Hematopoietic multipotent progenitor cell treated with erythropoietin and hydrocortisone succinate and interleukin-3 and kit ligand, for 15 days (in vitro differentiated cells): ENCODE measurements around the gene SIAE.

Experiments
- DNase-seq: peaks from one replicate; pipeline ENCODE4 v3.0.0-alpha.2; 2015; ENCODE audit warnings: low spot score

The SIAE gene

GRCh38 chr11:124663861-124664260 is 9.7 kb downstream of the SIAE start:
- no peak for DNase-seq

DNA sequence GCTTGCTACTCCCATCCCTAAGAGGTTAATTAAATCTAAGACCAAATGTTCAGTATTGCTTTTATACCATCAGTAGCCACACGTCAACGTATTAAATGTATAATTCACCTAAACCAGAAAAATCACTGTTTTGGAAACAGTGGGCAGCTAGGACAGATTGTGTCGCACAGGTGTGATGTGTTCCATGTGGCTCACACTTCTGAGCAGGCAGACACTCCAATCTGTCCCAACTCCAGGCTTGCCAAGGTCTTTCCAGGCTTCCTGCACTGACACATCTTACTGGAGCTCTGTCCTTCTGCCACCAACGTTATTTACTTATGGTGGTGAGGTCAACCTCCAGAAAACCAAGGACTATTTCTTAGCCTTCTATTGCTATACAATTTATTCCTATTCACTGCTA is 11.4 kb downstream of the SIAE start:
- no peak for DNase-seq

DNA sequence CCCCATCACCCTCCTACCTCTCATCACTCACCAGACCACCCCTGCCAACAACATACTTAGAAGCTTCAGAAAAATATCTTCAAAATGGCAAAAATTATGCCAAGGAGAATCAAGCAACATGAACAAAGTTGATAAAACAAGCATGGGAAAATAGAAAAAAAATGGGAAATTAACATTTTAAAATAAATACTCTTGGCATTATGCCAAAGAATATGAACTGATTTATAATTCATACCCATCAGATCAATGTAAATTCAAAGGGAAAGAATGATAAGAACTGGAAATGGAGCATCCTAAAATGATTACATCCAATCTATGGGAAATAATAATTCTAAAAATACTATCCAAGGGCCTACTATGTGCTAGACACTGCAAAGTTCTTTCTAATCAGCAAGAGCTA is 12.0 kb downstream of the SIAE start:
- DNase-seq: no peak

- DNase-seq: no peak
These were observed 14.6 kb downstream of the SIAE start for GRCh38 chr11:124658986-124659385.

GRCh38 chr11:124658501-124658900 is 15.0 kb downstream of the SIAE start:
- DNase-seq: no peak

GRCh38 chr11:124657904-124658303 is 15.6 kb downstream of the SIAE start:
- no peak for DNase-seq

GRCh38 chr11:124656774-124657630 is 16.5 kb downstream of the SIAE start:
- no peak for DNase-seq

DNA sequence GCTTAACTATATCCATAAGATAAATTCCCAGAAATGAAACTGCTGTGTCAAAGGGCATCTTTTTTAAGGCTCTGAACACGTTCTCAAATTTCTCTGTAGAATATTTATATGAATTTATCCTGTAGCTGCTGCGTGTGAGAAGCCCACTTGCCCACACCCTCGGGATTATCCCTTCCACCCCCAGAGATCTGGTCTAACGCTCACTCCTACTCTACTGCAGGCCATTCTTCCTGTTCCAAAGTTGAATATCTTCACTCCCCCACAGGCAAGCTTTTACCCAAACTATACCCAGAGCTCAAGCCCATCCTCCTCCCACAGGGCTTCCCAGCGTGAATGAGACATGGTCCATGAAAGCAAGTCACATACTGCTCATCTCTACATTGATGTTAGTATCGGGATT is 24.9 kb downstream of the SIAE start:
- no peak for DNase-seq

DNA sequence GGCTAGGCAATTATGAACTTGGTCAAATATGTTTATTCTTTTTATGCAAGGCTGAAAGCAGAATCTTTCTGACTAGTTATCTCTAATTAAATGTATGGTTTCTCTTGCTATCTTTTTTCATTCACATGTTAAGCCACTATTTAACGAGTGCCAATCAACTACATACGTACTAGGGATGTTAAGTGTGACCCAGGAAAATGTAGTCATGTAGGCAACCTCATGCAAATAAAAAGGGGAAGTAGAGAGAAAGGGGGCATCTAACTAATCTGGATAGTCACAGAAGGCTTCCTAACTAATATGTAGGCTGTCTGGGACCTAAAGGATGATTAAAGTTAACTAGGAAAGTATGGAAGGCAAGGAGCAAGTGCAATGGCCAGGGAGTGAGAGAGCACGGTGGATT is 27.4 kb downstream of the SIAE start:
- DNase-seq: no peak

GRCh38 chr11:124644426-124645280 is 28.9 kb downstream of the SIAE start:
- DNase-seq: peak; percentile 61

GRCh38 chr11:124643605-124644425 is 29.7 kb downstream of the SIAE start:
- DNase-seq: no peak

DNA sequence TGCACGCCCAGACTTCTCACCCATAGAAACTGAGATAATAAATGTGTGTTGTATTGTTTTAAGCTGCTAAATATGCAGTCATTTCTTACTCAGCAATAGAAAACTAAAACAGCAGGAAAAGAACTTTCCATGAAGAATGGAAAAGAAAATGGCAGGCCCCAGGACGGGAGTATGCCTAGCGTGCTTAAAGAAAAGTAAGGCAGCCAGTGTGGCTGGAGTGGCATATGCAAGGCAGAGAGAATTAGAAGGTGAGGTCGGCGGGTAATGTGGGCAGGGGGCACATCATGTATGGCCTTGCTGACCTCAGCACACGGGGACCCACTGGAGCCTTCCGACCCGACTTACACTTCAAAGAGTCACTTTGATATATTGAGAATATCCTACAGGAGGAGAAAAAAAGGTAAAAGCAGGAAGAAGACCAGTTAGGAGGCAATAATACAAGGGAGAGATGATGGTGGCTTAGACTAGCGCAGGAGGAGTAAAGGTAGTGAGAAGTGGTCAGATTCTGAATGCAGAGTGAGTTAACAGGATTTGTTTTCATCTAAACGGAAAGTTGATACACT is 30.4 kb downstream of the SIAE start:
- DNase-seq: no peak

DNA sequence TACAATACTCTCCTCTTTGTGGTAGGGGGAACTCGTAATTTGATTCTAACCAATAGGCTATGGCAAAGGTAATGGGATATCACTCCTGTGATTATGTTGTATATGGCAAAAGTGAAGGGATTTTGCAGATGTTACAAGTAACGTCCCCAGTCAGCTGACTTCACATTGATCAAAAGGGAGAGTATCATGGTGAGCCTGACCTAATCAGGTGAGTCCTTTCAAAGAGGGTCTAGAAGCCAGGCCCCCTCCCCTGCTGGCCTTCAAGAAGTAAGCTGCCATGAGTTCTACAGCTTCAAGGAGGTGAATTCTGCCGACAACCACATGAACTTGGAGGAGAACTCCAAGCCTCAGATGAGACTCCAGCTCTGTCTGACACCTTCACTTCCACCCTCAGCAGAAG is 30.9 kb downstream of the SIAE start:
- no peak for DNase-seq

DNA sequence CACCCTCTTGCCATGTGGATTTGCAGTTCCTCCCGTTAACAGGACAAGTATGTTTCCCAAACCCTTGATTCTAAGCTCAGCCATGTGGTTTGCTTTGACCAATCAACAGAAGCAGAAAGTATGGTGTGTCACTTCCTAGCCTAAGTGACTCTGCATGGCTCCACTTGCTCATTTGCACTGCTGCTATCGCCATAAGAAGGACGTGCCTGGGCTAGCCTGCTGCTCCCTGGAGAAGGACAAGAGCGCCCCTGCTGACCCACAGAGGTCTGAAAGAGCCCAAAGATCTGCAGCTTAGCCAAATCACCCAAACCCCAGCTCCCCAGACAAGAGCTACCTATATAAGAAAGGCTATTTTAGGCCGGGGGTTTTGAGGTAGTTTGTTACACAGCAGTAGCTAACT is 32.9 kb downstream of the SIAE start:
- no peak for DNase-seq

DNA sequence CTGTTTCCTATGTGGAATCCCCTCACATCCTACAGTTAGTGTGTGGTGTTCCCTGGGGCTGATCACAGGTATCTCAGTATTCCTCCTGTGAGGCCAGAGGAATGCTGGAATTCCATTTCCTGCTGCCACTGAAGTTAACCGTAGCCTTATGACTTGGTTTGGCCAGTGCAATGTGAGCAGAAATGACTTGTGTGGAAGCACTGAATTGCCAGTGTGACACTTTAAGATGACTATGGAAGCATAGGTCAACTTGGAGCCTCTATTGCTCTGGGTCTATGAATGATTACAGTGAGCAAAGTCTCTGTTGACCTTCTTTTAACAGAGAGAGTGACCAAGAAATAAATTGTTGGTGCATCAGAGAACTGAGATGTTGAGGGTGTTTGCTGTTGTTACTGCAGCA is 34.4 kb downstream of the SIAE start:
- DNase-seq: no peak

GRCh38 chr11:124638500-124638899 is 35.0 kb downstream of the SIAE start:
- no peak for DNase-seq

GRCh38 chr11:124635932-124636331 is 37.6 kb downstream of the SIAE start:
- DNase-seq: no peak

GRCh38 chr11:124633355-124633754 is 40.2 kb downstream of the SIAE start:
- DNase-seq: no peak

DNA sequence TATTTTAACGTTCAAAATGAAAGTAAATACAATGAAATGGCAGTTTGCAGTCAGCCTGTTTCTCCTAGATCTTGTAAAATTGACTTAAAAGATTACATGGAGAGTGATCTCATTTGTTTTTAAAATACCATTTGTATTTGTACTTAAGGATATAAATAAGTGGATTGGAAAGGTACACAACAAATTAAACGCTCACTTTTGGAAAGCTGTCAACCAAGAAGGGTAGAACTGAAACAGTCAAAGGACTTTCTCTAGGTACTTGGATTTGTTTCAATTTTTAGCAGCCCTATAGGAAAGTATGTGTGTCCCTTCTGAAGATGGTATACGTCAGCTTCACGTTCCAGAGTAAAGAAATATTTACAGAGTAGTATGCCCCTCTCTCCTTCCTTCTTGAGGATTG is 43.6 kb downstream of the SIAE start:
- DNase-seq: no peak

DNA sequence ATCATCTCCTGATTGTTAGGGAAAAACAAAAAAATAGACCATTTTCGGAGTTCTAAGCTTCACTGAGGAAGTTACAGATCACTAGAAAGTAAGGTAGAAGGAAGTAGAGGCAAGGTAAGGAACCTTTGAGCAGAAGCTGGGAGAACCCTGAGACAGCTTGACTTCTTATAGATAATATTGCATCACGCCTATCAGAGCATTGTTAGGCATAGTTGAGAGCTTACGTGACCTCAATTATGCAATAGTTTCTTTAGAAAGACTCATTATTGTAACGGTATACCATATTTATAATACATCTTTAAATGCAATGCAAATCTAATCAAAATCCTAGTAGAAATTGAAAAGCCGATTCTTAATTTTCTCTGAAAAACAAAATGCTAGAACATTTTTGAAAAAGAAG is 46.0 kb downstream of the SIAE start:
- no peak for DNase-seq

DNA sequence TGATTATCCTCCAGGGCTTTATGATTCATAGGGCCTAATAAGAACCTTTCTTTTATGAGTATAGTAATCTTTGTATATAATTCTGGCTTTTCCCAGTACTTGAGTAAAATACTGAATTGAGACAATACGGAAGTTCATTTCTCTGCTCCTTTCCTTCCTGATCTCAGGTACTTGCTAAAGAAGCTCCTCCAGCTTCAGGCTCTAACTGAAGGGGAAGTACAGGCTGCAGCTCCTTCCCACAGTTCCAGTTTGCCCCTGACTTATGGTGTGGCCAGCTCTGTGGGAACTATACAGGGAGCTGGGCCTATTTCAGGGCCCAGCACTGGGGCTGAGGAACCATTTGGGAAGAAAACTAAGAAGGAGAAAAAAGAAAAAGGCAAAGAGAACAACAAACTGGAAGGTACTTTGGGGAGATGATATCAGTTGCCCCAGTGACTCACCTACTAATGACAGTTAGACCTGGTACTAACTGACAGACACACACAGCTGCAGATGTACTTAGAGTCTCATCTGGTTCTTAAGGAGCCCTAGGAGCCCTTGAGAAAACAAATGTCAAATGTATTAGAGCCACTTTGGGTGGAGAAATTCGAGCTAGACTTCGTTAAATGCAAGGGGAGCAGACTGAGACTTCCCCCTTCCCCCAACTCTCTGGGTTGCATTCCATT is 47.9 kb downstream of the SIAE start:
- no peak for DNase-seq
